ENCODE results near the gene GABRD. TPM values are rescaled to one million over a fixed set of nuclear protein-coding genes. Genes with fewer than 3 reads are reported as not detected.

GABRD gene
- total and polyA plus RNA-seq, 2 donors = 0.14 to 1.4 TPM

GRCh38 chr1:2030076-2030871 is 11.1 kb downstream of the GABRD start:
- Histone ChIP-seq H3K36me3 (ENCODE audit: control insufficient read depth in 2 of 2, insufficient read depth in 2 of 2, low read length in 1 of 2) (no peaks in the 10 kb centered on the region), H3K9me3 (ENCODE audit: control insufficient read depth in 2 of 2, insufficient read depth in 1 of 2, low read length in 1 of 2) (no peaks in the 10 kb centered on the region), H3K27me3 (ENCODE audit: control insufficient read depth in 2 of 2, insufficient read depth in 1 of 2, low read length in 1 of 2) (no peaks in the 10 kb centered on the region), H3K27ac (ENCODE audit: low read depth in 1 of 2, low read length in 1 of 2) (no peak overlapping the region), H3K4me1 (ENCODE audit: control insufficient read depth in 2 of 2, insufficient read depth in 2 of 2, low read length in 2 of 2) (peaks cover 0 to 9% of the 10 kb centered on the region in 2 donors), H3K4me3 (ENCODE audit: low read length in 2 of 2) (no peak overlapping the region)
- WGBS = 93% methylated on average over 42 of the region's 42 CpGs
- DNase-seq (ENCODE audit: low read depth in 6 of 9, low spot score in 9 of 9) = no peak

- WGBS = 90% methylated on average over 33 of the region's 33 CpGs
- no peak for DNase-seq (ENCODE audit: low read depth in 6 of 9, low spot score in 9 of 9)
- H3K4me1 ChIP-seq (ENCODE audit: control insufficient read depth in 2 of 2, insufficient read depth in 2 of 2, low read length in 2 of 2) = no peaks in the 10 kb centered on the region
Measured at GRCh38 chr1:2031546-2032540, 12.7 kb downstream of the GABRD start.

GRCh38 chr1:2032737-2033136 is 13.6 kb downstream of the GABRD start:
- WGBS = 90% methylated on average over 14 of the region's 14 CpGs
- DNase-seq (ENCODE audit: low read depth in 6 of 9, low spot score in 9 of 9) = no peak
- Histone ChIP-seq H3K27me3 (ENCODE audit: control insufficient read depth in 2 of 2, insufficient read depth in 1 of 2, low read length in 1 of 2) (no peaks in the 10 kb centered on the region), H3K36me3 (ENCODE audit: control insufficient read depth in 2 of 2, insufficient read depth in 2 of 2, low read length in 1 of 2) (no peaks in the 10 kb centered on the region), H3K9me3 (ENCODE audit: control insufficient read depth in 2 of 2, insufficient read depth in 1 of 2, low read length in 1 of 2) (no peaks in the 10 kb centered on the region), H3K27ac (ENCODE audit: low read depth in 1 of 2, low read length in 1 of 2) (no peak overlapping the region), H3K4me3 (ENCODE audit: low read length in 2 of 2) (no peak overlapping the region), H3K4me1 (ENCODE audit: control insufficient read depth in 2 of 2, insufficient read depth in 2 of 2, low read length in 2 of 2) (no peaks in the 10 kb centered on the region)

More at GRCh38 chr1:2031546-2032540, 12.7 kb downstream of the GABRD start:
- Histone ChIP-seq H3K27ac (ENCODE audit: low read depth in 1 of 2, low read length in 1 of 2) (no peak overlapping the region), H3K27me3 (ENCODE audit: control insufficient read depth in 2 of 2, insufficient read depth in 1 of 2, low read length in 1 of 2) (no peaks in the 10 kb centered on the region), H3K36me3 (ENCODE audit: control insufficient read depth in 2 of 2, insufficient read depth in 2 of 2, low read length in 1 of 2) (no peaks in the 10 kb centered on the region), H3K4me3 (ENCODE audit: low read length in 2 of 2) (no peak overlapping the region), H3K9me3 (ENCODE audit: control insufficient read depth in 2 of 2, insufficient read depth in 1 of 2, low read length in 1 of 2) (no peaks in the 10 kb centered on the region)

- Histone ChIP-seq H3K27ac (ENCODE audit: low read depth in 1 of 2, low read length in 1 of 2) (no peak overlapping the region), H3K27me3 (ENCODE audit: control insufficient read depth in 2 of 2, insufficient read depth in 1 of 2, low read length in 1 of 2) (no peaks in the 10 kb centered on the region), H3K36me3 (ENCODE audit: control insufficient read depth in 2 of 2, insufficient read depth in 2 of 2, low read length in 1 of 2) (no peaks in the 10 kb centered on the region), H3K4me1 (ENCODE audit: control insufficient read depth in 2 of 2, insufficient read depth in 2 of 2, low read length in 2 of 2) (no peaks in the 10 kb centered on the region), H3K9me3 (ENCODE audit: control insufficient read depth in 2 of 2, insufficient read depth in 1 of 2, low read length in 1 of 2) (no peaks in the 10 kb centered on the region), H3K4me3 (ENCODE audit: low read length in 2 of 2) (no peak overlapping the region)
- DNase-seq (ENCODE audit: low read depth in 6 of 9, low spot score in 9 of 9) = no peak
- WGBS = 88% methylated on average over 13 of the region's 13 CpGs
Measured at GRCh38 chr1:2033165-2033564, 14.0 kb downstream of the GABRD start.

- no peaks in the 10 kb centered on the region for H3K9me3 ChIP-seq (ENCODE audit: control insufficient read depth in 2 of 2, insufficient read depth in 1 of 2, low read length in 1 of 2)
- H3K4me1 ChIP-seq (ENCODE audit: control insufficient read depth in 2 of 2, insufficient read depth in 2 of 2, low read length in 2 of 2) = no peaks in the 10 kb centered on the region
- H3K36me3 ChIP-seq (ENCODE audit: control insufficient read depth in 2 of 2, insufficient read depth in 2 of 2, low read length in 1 of 2) = no peaks in the 10 kb centered on the region
- 89% methylated on average over 15 of the region's 15 CpGs for WGBS
- H3K4me3 ChIP-seq (ENCODE audit: low read length in 2 of 2) = no peak overlapping the region
- H3K27me3 ChIP-seq (ENCODE audit: control insufficient read depth in 2 of 2, insufficient read depth in 1 of 2, low read length in 1 of 2) = peaks cover under 1 to 10% of the 10 kb centered on the region in 2 donors
- no peak for DNase-seq (ENCODE audit: low read depth in 6 of 9, low spot score in 9 of 9)
- no peak overlapping the region for H3K27ac ChIP-seq (ENCODE audit: low read depth in 1 of 2, low read length in 1 of 2)
Measured at GRCh38 chr1:2036287-2036686, 17.1 kb downstream of the GABRD start.

GRCh38 chr1:2037314-2037979 is 18.3 kb downstream of the GABRD start:
- Histone ChIP-seq H3K27ac (ENCODE audit: low read depth in 1 of 2, low read length in 1 of 2) (no peak overlapping the region), H3K4me1 (ENCODE audit: control insufficient read depth in 2 of 2, insufficient read depth in 2 of 2, low read length in 2 of 2) (no peaks in the 10 kb centered on the region), H3K9me3 (ENCODE audit: control insufficient read depth in 2 of 2, insufficient read depth in 1 of 2, low read length in 1 of 2) (no peaks in the 10 kb centered on the region), H3K4me3 (ENCODE audit: low read length in 2 of 2) (no peak overlapping the region), H3K36me3 (ENCODE audit: control insufficient read depth in 2 of 2, insufficient read depth in 2 of 2, low read length in 1 of 2) (no peaks in the 10 kb centered on the region), H3K27me3 (ENCODE audit: control insufficient read depth in 2 of 2, insufficient read depth in 1 of 2, low read length in 1 of 2) (peaks cover 3 to 14% of the 10 kb centered on the region in 2 donors)
- DNase-seq (ENCODE audit: low read depth in 6 of 9, low spot score in 9 of 9) = no peak
- 86% methylated on average over 18 of the region's 18 CpGs for WGBS

- Histone ChIP-seq H3K4me1 (ENCODE audit: control insufficient read depth in 2 of 2, insufficient read depth in 2 of 2, low read length in 2 of 2) (no peaks in the 10 kb centered on the region), H3K9me3 (ENCODE audit: control insufficient read depth in 2 of 2, insufficient read depth in 1 of 2, low read length in 1 of 2) (no peaks in the 10 kb centered on the region), H3K36me3 (ENCODE audit: control insufficient read depth in 2 of 2, insufficient read depth in 2 of 2, low read length in 1 of 2) (no peaks in the 10 kb centered on the region), H3K4me3 (ENCODE audit: low read length in 2 of 2) (no peak overlapping the region), H3K27me3 (ENCODE audit: control insufficient read depth in 2 of 2, insufficient read depth in 1 of 2, low read length in 1 of 2) (peaks cover 3 to 20% of the 10 kb centered on the region in 2 donors), H3K27ac (ENCODE audit: low read depth in 1 of 2, low read length in 1 of 2) (no peak overlapping the region)
- WGBS = 95% methylated on average over 8 of the region's 8 CpGs
- DNase-seq (ENCODE audit: low read depth in 6 of 9, low spot score in 9 of 9) = no peak
Measured at GRCh38 chr1:2038229-2038628, 19.1 kb downstream of the GABRD start.

GRCh38 chr1:2039251-2039650 is 20.1 kb downstream of the GABRD start:
- H3K9me3 ChIP-seq (ENCODE audit: control insufficient read depth in 2 of 2, insufficient read depth in 1 of 2, low read length in 1 of 2) = no peaks in the 10 kb centered on the region
- H3K4me3 ChIP-seq (ENCODE audit: low read length in 2 of 2) = no peak overlapping the region
- 94% methylated on average over 8 of the region's 8 CpGs for WGBS
- H3K27me3 ChIP-seq (ENCODE audit: control insufficient read depth in 2 of 2, insufficient read depth in 1 of 2, low read length in 1 of 2) = peaks cover 5 to 29% of the 10 kb centered on the region in 2 donors
- no peak for DNase-seq (ENCODE audit: low read depth in 6 of 9, low spot score in 9 of 9)
- H3K27ac ChIP-seq (ENCODE audit: low read depth in 1 of 2, low read length in 1 of 2) = no peak overlapping the region
- H3K36me3 ChIP-seq (ENCODE audit: control insufficient read depth in 2 of 2, insufficient read depth in 2 of 2, low read length in 1 of 2) = no peaks in the 10 kb centered on the region
- no peaks in the 10 kb centered on the region for H3K4me1 ChIP-seq (ENCODE audit: control insufficient read depth in 2 of 2, insufficient read depth in 2 of 2, low read length in 2 of 2)

All from thymus (tissue), 11 donors.